ENCODE results near the gene RAI1.
A peak's percentile ranks its signal among the peaks of the same experiment; 100 is the strongest.

The RAI1 gene

GRCh38 chr17:17774009-17774881 lies 93.0 kb downstream of the RAI1 start:
- Histone ChIP-seq H3K4me3 (ENCODE audit: low read length in 2 of 2) (peak overlapping the region; percentile 35 to 43), H3K36me3 (ENCODE audit: control insufficient read depth in 2 of 2, insufficient read depth in 2 of 2, low read length in 2 of 2) (no peaks in the 10 kb centered on the region), H3K27ac (ENCODE audit: low read length) (peak overlapping the region; percentile 87), H3K27me3 (ENCODE audit: control insufficient read depth in 1 of 2, insufficient read depth in 2 of 2, low read length in 2 of 2) (no peaks in the 10 kb centered on the region), H3K9ac (ENCODE audit: low read length in 2 of 2) (peak overlapping the region; percentile 60), H3K4me1 (ENCODE audit: control insufficient read depth, insufficient read depth, low read length) (peaks cover 63% of the 10 kb centered on the region), H3K9me3 (ENCODE audit: control insufficient read depth in 2 of 2, low read length in 2 of 2) (no peaks in the 10 kb centered on the region)

- Histone ChIP-seq H3K4me3 (ENCODE audit: low read length in 2 of 2) (no peak overlapping the region), H3K9me3 (ENCODE audit: control insufficient read depth in 2 of 2, low read length in 2 of 2) (no peaks in the 10 kb centered on the region), H3K9ac (ENCODE audit: low read length in 2 of 2) (no peak overlapping the region), H3K36me3 (ENCODE audit: control insufficient read depth in 2 of 2, insufficient read depth in 2 of 2, low read length in 2 of 2) (no peaks in the 10 kb centered on the region), H3K27ac (ENCODE audit: low read length) (no peak overlapping the region), H3K27me3 (ENCODE audit: control insufficient read depth in 1 of 2, insufficient read depth in 2 of 2, low read length in 2 of 2) (no peaks in the 10 kb centered on the region), H3K4me1 (ENCODE audit: control insufficient read depth, insufficient read depth, low read length) (peaks cover 63% of the 10 kb centered on the region)
These were observed 95.6 kb downstream of the RAI1 start for GRCh38 chr17:17776889-17777288.

GRCh38 chr17:17778308-17779014 lies 97.2 kb downstream of the RAI1 start:
- Histone ChIP-seq H3K9me3 (ENCODE audit: control insufficient read depth in 2 of 2, low read length in 2 of 2) (no peaks in the 10 kb centered on the region), H3K4me3 (ENCODE audit: low read length in 2 of 2) (peak overlapping the region in 1 of 2 donors; percentile 40), H3K27me3 (ENCODE audit: control insufficient read depth in 1 of 2, insufficient read depth in 2 of 2, low read length in 2 of 2) (no peaks in the 10 kb centered on the region), H3K27ac (ENCODE audit: low read length) (peak overlapping the region; percentile 70), H3K9ac (ENCODE audit: low read length in 2 of 2) (peak overlapping the region; percentile 13 to 50), H3K36me3 (ENCODE audit: control insufficient read depth in 2 of 2, insufficient read depth in 2 of 2, low read length in 2 of 2) (no peaks in the 10 kb centered on the region), H3K4me1 (ENCODE audit: control insufficient read depth, insufficient read depth, low read length) (peaks cover 64% of the 10 kb centered on the region)

GRCh38 chr17:17779015-17779611 lies 97.9 kb downstream of the RAI1 start:
- Histone ChIP-seq H3K36me3 (ENCODE audit: control insufficient read depth in 2 of 2, insufficient read depth in 2 of 2, low read length in 2 of 2) (no peaks in the 10 kb centered on the region), H3K27me3 (ENCODE audit: control insufficient read depth in 1 of 2, insufficient read depth in 2 of 2, low read length in 2 of 2) (no peaks in the 10 kb centered on the region), H3K4me1 (ENCODE audit: control insufficient read depth, insufficient read depth, low read length) (peaks cover 67% of the 10 kb centered on the region), H3K4me3 (ENCODE audit: low read length in 2 of 2) (no peak overlapping the region), H3K9me3 (ENCODE audit: control insufficient read depth in 2 of 2, low read length in 2 of 2) (no peaks in the 10 kb centered on the region), H3K27ac (ENCODE audit: low read length) (peak overlapping the region; percentile 70), H3K9ac (ENCODE audit: low read length in 2 of 2) (peak overlapping the region in 1 of 2 donors; percentile 47)

GRCh38 chr17:17780922-17781590 lies 99.8 kb downstream of the RAI1 start:
- Histone ChIP-seq H3K36me3 (ENCODE audit: control insufficient read depth in 2 of 2, insufficient read depth in 2 of 2, low read length in 2 of 2) (no peaks in the 10 kb centered on the region), H3K27me3 (ENCODE audit: control insufficient read depth in 1 of 2, insufficient read depth in 2 of 2, low read length in 2 of 2) (no peaks in the 10 kb centered on the region), H3K27ac (ENCODE audit: low read length) (peak overlapping the region; percentile 79), H3K9me3 (ENCODE audit: control insufficient read depth in 2 of 2, low read length in 2 of 2) (no peaks in the 10 kb centered on the region), H3K4me1 (ENCODE audit: control insufficient read depth, insufficient read depth, low read length) (peaks cover 72% of the 10 kb centered on the region), H3K9ac (ENCODE audit: low read length in 2 of 2) (peak overlapping the region; percentile 51 to 62), H3K4me3 (ENCODE audit: low read length in 2 of 2) (peak overlapping the region; percentile 4 to 74)

GRCh38 chr17:17781591-17782496 lies 100.6 kb downstream of the RAI1 start:
- H3K9me3 ChIP-seq (ENCODE audit: control insufficient read depth in 2 of 2, low read length in 2 of 2), result no peaks in the 10 kb centered on the region
- H3K4me1 ChIP-seq (ENCODE audit: control insufficient read depth, insufficient read depth, low read length), result peaks cover 72% of the 10 kb centered on the region
- peak overlapping the region; percentile 43 to 74 for H3K4me3 ChIP-seq (ENCODE audit: low read length in 2 of 2)
- H3K9ac ChIP-seq (ENCODE audit: low read length in 2 of 2), result peak overlapping the region; percentile 9 to 36
- no peaks in the 10 kb centered on the region for H3K27me3 ChIP-seq (ENCODE audit: control insufficient read depth in 1 of 2, insufficient read depth in 2 of 2, low read length in 2 of 2)
- H3K27ac ChIP-seq (ENCODE audit: low read length), result peak overlapping the region; percentile 79
- no peaks in the 10 kb centered on the region for H3K36me3 ChIP-seq (ENCODE audit: control insufficient read depth in 2 of 2, insufficient read depth in 2 of 2, low read length in 2 of 2)

- H3K27ac ChIP-seq (ENCODE audit: low read length), result peak overlapping the region; percentile 79
- H3K9ac ChIP-seq (ENCODE audit: low read length in 2 of 2), result peak overlapping the region in 1 of 2 donors; percentile 15
- H3K4me1 ChIP-seq (ENCODE audit: control insufficient read depth, insufficient read depth, low read length), result peaks cover 68% of the 10 kb centered on the region
- H3K36me3 ChIP-seq (ENCODE audit: control insufficient read depth in 2 of 2, insufficient read depth in 2 of 2, low read length in 2 of 2), result no peaks in the 10 kb centered on the region
- H3K27me3 ChIP-seq (ENCODE audit: control insufficient read depth in 1 of 2, insufficient read depth in 2 of 2, low read length in 2 of 2), result no peaks in the 10 kb centered on the region
- H3K4me3 ChIP-seq (ENCODE audit: low read length in 2 of 2), result peak overlapping the region; percentile 49 to 74
- H3K9me3 ChIP-seq (ENCODE audit: control insufficient read depth in 2 of 2, low read length in 2 of 2), result no peaks in the 10 kb centered on the region
These were observed 101.4 kb downstream of the RAI1 start for GRCh38 chr17:17782523-17783115.

- no peaks in the 10 kb centered on the region for H3K27me3 ChIP-seq (ENCODE audit: control insufficient read depth in 1 of 2, insufficient read depth in 2 of 2, low read length in 2 of 2)
- no peaks in the 10 kb centered on the region for H3K36me3 ChIP-seq (ENCODE audit: control insufficient read depth in 2 of 2, insufficient read depth in 2 of 2, low read length in 2 of 2)
- peak overlapping the region; percentile 41 for H3K27ac ChIP-seq (ENCODE audit: low read length)
- peaks cover 61% of the 10 kb centered on the region for H3K4me1 ChIP-seq (ENCODE audit: control insufficient read depth, insufficient read depth, low read length)
- peak overlapping the region; percentile 49 to 74 for H3K4me3 ChIP-seq (ENCODE audit: low read length in 2 of 2)
- H3K9me3 ChIP-seq (ENCODE audit: control insufficient read depth in 2 of 2, low read length in 2 of 2), result no peaks in the 10 kb centered on the region
- no peak overlapping the region for H3K9ac ChIP-seq (ENCODE audit: low read length in 2 of 2)
These were observed 102.0 kb downstream of the RAI1 start for GRCh38 chr17:17783116-17783824.
